IPS-15b (cell line): ENCODE results near the gene MIEF1.

Experiments used
- H3K27me3 ChIP-seq: one replicate; pipeline ENCODE4 v1.6.1; 2013; ENCODE audit warnings: low read length; ENCODE audit not compliant: control insufficient read depth, insufficient read depth
- H3K36me3 ChIP-seq: one replicate; pipeline ENCODE4 v1.6.1; 2013; ENCODE audit warnings: low read length; ENCODE audit not compliant: control insufficient read depth, insufficient read depth
- H3K4me1 ChIP-seq: one replicate; pipeline ENCODE4 v1.6.1; 2013; ENCODE audit warnings: mild to moderate bottlenecking, low read length; ENCODE audit not compliant: control insufficient read depth, insufficient read depth
- H3K4me3 ChIP-seq: one replicate; pipeline ENCODE4 v1.5.1; 2013; ENCODE audit warnings: low read depth, low read length
- H3K9ac ChIP-seq: one replicate; pipeline ENCODE4 v1.6.1; 2013; ENCODE audit warnings: low read depth, mild to moderate bottlenecking, low read length
- H3K9me3 ChIP-seq: one replicate; pipeline ENCODE4 v1.6.1; 2013; ENCODE audit warnings: mild to moderate bottlenecking, low read length; ENCODE audit not compliant: control insufficient read depth, insufficient read depth

Gene MIEF1

GRCh38 chr22:39543095-39543494, 41.0 kb downstream of the MIEF1 start:
- no peak overlapping the region for H3K4me3 ChIP-seq
- H3K9me3 ChIP-seq: no peaks in the 10 kb centered on the region
- H3K4me1 ChIP-seq: peaks cover 2% of the 10 kb centered on the region
- no peak overlapping the region for H3K9ac ChIP-seq
- no peaks in the 10 kb centered on the region for H3K36me3 ChIP-seq
- peaks cover 28% of the 10 kb centered on the region for H3K27me3 ChIP-seq

- Histone ChIP-seq H3K4me3 (no peak overlapping the region), H3K4me1 (peaks cover 2% of the 10 kb centered on the region), H3K27me3 (peaks cover 31% of the 10 kb centered on the region), H3K9me3 (no peaks in the 10 kb centered on the region), H3K9ac (no peak overlapping the region), H3K36me3 (no peaks in the 10 kb centered on the region)
Measured at GRCh38 chr22:39545386-39546365, 43.6 kb downstream of the MIEF1 start.

- Histone ChIP-seq H3K9me3 (no peaks in the 10 kb centered on the region), H3K27me3 (peaks cover 31% of the 10 kb centered on the region), H3K9ac (no peak overlapping the region), H3K4me3 (no peak overlapping the region), H3K36me3 (no peaks in the 10 kb centered on the region), H3K4me1 (peaks cover 2% of the 10 kb centered on the region)
Measured at GRCh38 chr22:39546889-39547586, 44.9 kb downstream of the MIEF1 start.

GRCh38 chr22:39547587-39547947, 45.5 kb downstream of the MIEF1 start:
- no peak overlapping the region for H3K4me3 ChIP-seq
- H3K27me3 ChIP-seq: peaks cover 35% of the 10 kb centered on the region
- no peaks in the 10 kb centered on the region for H3K9me3 ChIP-seq
- no peak overlapping the region for H3K9ac ChIP-seq
- peaks cover 2% of the 10 kb centered on the region for H3K4me1 ChIP-seq
- no peaks in the 10 kb centered on the region for H3K36me3 ChIP-seq

GRCh38 chr22:39553429-39553828, 51.3 kb downstream of the MIEF1 start:
- Histone ChIP-seq H3K27me3 (peaks cover 40% of the 10 kb centered on the region), H3K4me3 (no peak overlapping the region), H3K9ac (no peak overlapping the region), H3K4me1 (no peaks in the 10 kb centered on the region), H3K9me3 (no peaks in the 10 kb centered on the region), H3K36me3 (no peaks in the 10 kb centered on the region)

- Histone ChIP-seq H3K9ac (no peak overlapping the region), H3K4me1 (no peaks in the 10 kb centered on the region), H3K9me3 (no peaks in the 10 kb centered on the region), H3K4me3 (no peak overlapping the region), H3K27me3 (peaks cover 47% of the 10 kb centered on the region), H3K36me3 (no peaks in the 10 kb centered on the region)
Measured at GRCh38 chr22:39554151-39554550, 52.1 kb downstream of the MIEF1 start.

- Histone ChIP-seq H3K9ac (no peak overlapping the region), H3K4me3 (peak overlapping the region; percentile 26)
Measured at GRCh38 chr22:39556970-39557841, 55.1 kb downstream of the MIEF1 start.

GRCh38 chr22:39558254-39558727, 56.2 kb downstream of the MIEF1 start:
- no peaks in the 10 kb centered on the region for H3K9me3 ChIP-seq
- no peak overlapping the region for H3K9ac ChIP-seq
- peaks cover 4% of the 10 kb centered on the region for H3K4me1 ChIP-seq
- H3K36me3 ChIP-seq: no peaks in the 10 kb centered on the region
- H3K27me3 ChIP-seq: peaks cover 59% of the 10 kb centered on the region
- no peak overlapping the region for H3K4me3 ChIP-seq

More at GRCh38 chr22:39556970-39557841, 55.1 kb downstream of the MIEF1 start:
- Histone ChIP-seq H3K9me3 (no peaks in the 10 kb centered on the region), H3K27me3 (peaks cover 62% of the 10 kb centered on the region), H3K36me3 (no peaks in the 10 kb centered on the region), H3K4me1 (peaks cover 4% of the 10 kb centered on the region)

- Histone ChIP-seq H3K9ac (no peak overlapping the region), H3K9me3 (no peaks in the 10 kb centered on the region), H3K27me3 (peaks cover 59% of the 10 kb centered on the region), H3K4me1 (peaks cover 4% of the 10 kb centered on the region), H3K36me3 (no peaks in the 10 kb centered on the region), H3K4me3 (no peak overlapping the region)
Measured at GRCh38 chr22:39558950-39559349, 56.9 kb downstream of the MIEF1 start.

GRCh38 chr22:39559456-39560105, 57.5 kb downstream of the MIEF1 start:
- Histone ChIP-seq H3K27me3 (peaks cover 55% of the 10 kb centered on the region), H3K36me3 (no peaks in the 10 kb centered on the region), H3K4me3 (no peak overlapping the region), H3K9ac (no peak overlapping the region), H3K9me3 (no peaks in the 10 kb centered on the region), H3K4me1 (peaks cover 4% of the 10 kb centered on the region)

- Histone ChIP-seq H3K9ac (no peak overlapping the region), H3K4me1 (peaks cover 4% of the 10 kb centered on the region), H3K36me3 (no peaks in the 10 kb centered on the region), H3K4me3 (no peak overlapping the region), H3K27me3 (peaks cover 54% of the 10 kb centered on the region), H3K9me3 (no peaks in the 10 kb centered on the region)
Measured at GRCh38 chr22:39560127-39560526, 58.0 kb downstream of the MIEF1 start.
